GM18508 (cell line): ENCODE measurements around the gene TTC34.
"Not testable (repeated sequence)": the region's sequence is repeated elsewhere in the genome, so short reads cannot be mapped to it uniquely, and the experiment has no call there.

Source experiments
- ATAC-seq: cut with Tn5 transposase; IDR thresholded peaks from one replicate; pipeline ENCODE4 v1.9.1; 2021; ENCODE audit warnings: moderate number of reproducible peaks; ENCODE audit not compliant: insufficient read depth, unreplicated experiment

TTC34 gene

DNA sequence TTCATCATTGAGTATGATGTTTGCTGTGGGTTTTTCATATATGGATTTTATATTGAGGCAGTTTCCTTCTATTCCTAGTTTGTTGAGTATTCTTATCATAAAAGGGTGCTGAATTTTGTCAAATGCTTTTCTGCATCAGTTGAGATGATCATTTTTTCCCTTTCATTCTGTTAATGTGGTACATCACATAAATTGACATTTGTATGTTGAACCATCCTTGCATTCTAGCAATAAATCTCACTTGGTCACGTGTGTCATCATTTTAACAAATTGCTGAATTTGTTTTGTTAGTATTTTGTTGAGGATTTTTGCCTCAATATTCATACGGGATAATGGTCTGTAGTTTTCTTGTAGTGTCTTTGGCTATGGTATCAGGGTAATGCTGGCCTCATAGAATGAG, 19.9 kb downstream of the TTC34 start:
- no peak for ATAC-seq

DNA sequence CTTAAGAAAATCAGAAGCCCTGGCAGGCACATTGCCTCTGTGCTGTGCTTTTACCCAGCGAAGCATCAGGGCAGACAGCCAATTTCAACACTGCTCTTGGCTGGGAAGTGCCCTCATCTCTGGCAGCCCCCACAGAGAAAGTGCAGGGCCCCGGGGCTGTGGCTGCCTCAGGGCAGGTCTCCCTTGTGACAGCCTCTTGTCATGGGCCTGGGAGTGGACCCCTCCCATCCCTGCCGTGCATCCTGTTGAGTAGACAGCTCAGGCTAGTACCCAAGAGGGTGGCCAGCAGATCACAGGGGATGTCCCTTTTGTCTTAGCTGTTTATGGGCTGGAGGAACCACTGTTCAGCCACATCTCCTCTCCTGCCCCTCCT, 23.3 kb downstream of the TTC34 start:
- no peak for ATAC-seq

DNA sequence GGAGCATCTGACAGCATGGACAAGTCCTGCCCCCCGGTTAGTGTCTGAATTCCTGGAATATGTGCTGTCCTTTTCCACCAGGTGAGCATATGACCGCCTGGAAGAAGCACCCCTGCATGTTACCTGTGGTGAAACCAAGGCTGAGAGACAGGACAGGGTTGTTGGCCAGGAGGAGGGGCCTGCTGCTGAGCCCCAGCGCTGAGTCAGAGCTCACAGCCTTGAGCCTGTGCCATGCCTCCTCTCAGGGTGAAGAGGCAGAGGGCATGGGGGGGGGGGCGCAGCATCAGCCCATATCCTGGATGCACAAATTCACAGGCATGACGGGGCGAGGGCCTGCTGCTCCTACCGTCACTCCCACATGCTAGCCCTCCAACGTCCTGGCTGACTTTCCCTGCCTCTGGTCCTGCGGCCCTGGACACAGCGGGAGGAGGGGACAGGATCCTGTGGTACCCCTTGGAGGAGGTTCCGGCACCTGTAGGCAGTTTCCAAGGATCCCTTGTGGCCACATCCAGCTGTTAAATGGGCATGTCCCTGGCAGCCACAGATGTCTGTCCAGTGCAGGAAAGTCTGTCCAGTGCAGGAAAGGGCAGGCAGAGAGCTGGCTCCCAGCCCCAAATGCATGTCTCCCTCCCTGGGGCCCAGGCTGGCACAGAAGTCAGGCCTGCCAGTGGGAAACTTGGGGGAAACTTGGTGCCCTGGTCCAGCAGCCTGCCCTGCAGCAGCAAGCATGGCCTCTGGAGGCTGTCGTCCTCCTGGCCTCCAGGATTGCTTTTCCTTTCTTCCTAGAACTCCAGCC, 23.9 kb downstream of the TTC34 start:
- ATAC-seq = no peak

DNA sequence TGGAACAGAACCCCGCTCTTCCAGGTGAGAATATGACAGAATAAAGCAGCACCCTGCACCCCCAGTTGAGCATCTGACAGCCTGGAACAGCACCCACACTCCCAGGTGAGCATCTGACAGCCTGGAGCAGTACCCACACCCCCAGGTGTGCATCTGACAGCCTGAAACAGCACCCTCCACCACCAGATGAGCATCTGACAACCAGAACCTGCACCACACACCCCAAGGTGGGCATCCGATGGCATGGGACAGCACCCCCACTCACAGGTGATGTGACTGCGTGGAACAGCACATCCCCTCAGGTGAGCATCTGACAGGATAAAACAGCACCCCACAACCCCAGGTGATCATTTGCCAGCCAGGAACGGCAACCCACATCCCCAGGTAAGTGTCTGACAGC, 26.2 kb downstream of the TTC34 start:
- not testable (repeated sequence) for ATAC-seq

DNA sequence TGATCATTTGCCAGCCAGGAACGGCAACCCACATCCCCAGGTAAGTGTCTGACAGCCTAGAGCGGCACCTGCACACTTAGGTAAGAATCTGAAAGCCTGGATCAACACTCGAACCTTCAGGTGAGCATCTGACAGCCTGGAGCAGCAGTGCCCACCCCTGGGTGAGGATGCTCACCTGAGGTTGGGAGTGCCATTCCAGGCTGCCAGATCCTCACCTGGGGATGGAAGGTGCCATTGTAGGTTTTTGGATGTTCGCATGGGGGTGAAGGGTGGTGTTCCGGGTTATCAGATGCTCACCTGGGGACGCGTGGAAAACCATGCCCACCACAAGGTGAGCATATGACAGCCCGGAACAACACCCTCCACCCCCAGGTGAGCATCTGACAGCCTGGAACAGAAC, 33.4 kb downstream of the TTC34 start:
- ATAC-seq = not testable (repeated sequence)

DNA sequence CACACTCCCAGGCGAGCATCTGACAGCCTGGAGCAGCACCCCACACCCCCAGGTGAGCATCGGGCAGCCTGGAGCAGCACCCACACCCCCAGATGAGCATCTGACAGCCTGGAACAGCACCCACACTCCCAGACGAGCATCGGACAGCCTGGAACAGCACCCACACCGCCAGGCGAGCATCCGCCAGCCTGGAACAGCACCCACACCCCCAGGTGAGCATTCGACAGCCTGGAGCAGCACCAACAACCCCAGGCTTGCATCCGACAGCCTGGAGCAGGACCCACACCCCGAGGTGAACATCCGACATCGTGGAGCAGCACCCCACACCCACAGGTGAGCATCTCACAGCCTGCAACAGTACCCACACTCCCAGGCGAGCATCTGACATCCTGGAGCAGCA, 42.1 kb downstream of the TTC34 start:
- ATAC-seq = not testable (repeated sequence)

DNA sequence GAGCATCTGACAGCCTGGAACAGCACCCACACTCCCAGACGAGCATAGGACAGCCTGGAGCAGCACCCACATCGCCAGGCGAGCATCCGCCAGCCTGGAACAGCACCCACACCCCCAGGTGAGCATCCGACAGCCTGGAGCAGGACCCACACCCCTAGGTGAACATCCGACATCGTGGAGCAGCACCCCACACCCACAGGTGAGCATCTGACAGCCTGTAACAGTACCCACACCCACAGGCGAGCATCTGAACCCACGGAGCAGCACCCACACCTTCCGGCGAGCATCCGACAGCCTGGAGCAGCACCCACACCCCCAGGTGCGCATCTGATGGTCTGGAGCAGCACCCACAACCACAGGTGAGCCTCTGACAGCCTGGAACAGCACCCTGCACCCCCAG, 44.0 kb downstream of the TTC34 start:
- not testable (repeated sequence) for ATAC-seq

DNA sequence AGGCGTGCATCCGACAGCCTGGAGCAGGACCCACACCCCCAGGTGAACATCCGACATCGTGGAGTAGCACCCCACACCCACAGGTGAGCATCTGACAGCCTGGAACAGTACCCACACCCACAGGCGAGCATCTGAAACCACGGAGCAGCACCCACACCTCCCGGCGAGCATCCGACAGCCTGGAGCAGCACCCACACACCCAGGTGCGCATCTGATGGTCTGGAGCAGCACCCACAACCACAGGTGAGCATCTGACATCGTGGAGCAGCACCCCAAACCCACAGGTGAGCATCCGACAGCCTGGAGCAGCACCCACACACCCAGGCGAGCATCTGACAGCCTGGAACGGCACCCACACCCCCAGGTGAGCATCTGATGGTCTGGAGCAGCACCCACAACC, 46.1 kb downstream of the TTC34 start:
- ATAC-seq = not testable (repeated sequence)

DNA sequence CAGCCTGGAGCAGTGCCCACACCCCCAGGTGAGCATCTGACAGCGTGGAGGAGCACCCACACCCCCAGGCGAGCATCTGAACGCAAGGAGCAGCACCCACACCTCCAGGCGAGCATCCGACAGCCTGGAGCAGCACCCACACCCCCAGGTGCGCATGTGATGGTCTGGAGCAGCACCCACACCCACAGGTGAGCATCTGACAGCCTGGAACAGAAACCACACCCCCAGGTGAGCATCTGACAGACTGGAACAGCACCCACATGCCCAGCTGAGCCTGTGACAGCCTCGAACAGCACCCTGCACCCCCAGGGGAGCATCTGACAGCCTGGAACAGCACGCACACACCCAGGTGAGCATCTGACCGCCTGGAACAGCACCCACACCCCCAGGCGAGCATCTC, 46.9 kb downstream of the TTC34 start:
- ATAC-seq = not testable (repeated sequence)

DNA sequence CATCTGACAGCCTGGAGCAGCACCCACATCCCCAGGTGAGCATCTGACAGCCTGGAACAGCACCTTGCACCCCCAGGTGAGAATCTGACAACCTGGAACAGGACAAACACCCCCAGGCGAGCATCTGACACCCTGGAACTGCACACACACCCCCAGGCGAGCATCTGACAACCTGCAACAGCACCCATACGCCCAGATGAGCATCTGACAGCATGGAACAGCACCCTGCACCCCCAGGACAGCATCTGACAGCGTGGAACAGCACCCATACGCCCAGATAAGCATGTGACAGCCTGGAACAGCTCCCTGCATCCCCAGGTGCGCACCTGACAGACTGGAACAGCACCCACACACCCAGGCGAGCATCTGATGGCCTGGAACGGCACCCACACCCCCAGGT, 49.0 kb downstream of the TTC34 start:
- ATAC-seq = not testable (repeated sequence)

DNA sequence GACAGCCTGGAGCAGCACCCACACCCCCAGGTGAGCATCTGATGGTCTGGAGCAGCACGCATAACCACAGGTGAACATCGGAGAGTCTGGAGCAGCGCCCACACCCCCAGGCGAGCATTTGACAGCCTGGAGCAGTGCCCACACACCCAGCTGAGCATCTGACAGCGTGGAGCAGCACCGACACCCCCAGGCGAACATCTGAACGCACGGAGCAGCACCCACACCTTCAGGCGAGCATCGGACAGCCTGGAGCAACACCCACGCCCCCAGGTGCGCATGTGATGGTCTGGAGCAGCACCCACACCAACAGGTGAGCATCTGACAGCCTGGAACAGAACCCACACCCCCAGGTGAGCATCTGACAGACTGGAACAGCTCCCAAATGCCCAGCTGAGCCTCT, 49.6 kb downstream of the TTC34 start:
- not testable (repeated sequence) for ATAC-seq

DNA sequence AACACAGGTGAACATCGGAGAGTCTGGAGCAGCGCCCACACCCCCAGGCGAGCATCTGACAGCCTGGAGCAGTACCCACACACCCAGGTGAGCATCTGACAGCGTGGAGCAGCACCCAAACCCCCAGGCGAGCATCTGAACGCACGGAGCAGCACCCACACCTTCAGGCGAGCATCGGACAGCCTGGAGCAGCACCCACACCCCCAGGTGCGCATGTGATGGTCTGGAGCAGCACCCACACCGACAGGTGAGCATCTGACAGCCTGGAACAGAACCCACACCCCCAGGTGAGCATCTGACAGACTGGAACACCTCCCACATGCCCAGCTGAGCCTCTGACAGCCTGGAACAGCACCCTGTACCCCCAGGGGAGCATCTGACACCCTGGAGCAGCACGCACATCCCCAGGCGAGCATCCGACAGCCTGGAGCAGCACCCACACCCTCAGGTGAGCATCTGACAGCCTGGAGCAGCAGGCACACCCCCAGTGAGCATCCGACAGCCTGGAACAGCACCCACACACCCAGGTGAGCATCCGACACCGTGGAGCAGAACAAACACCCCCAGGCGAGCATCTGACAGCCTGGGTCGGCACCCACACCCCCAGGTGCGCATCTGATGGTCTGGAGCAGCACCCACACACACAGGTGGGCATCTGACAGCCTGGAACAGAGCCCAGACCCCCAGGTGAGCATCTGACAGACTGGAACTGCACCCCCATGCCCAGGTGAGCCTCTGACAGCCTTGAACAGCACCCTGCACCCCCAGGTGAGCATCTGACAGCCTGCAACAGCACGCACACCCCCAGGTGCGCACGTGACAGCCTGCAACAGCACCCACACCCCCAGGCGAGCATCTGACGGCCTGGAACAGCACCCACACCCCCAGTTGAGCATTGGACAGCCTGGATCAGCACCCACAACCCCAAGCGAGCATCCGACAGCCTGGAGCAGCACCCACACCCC, 50.4 kb downstream of the TTC34 start:
- ATAC-seq = not testable (repeated sequence)

DNA sequence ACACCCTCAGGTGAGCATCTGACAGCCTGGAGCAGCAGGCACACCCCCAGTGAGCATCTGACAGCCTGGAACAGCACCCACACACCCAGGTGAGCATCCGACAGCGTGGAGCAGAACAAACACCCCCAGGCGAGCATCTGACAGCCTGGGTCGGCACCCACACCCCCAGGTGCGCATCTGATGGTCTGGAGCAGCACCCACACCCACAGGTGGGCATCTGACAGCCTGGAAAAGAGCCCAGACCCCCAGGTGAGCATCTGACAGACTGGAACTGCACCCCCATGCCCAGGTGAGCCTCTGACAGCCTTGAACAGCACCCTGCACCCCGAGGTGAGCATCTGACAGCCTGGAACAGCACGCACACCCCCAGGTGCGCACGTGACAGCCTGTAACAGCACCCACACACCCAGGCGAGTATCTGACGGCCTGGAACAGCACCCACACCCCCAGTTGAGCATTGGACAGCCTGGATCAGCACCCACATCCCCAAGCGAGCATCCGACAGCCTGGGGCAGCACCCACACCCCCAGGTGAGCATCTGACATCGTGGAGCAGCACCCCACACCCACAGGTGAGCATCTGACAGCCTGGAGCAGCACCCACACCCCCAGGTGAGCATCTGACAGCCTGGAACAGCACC, 51.3 kb downstream of the TTC34 start:
- not testable (repeated sequence) for ATAC-seq

DNA sequence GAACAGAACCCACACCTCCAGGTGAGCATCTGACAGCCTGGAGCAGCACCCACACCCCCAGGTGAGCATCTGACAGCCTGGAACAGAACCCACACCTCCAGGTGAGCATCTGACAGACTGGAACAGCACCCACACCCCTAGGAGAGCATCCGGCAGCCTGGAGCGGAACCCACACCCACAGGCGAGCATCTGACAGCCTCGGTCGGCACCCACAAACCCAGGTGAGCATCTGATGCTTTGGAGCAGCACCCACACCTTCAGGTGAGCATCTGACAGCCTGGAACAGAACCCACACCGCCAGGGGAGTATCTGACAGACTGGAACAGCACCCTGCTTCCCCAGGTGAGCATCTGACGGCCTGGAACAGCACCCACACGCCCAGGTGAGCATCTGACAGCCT, 52.9 kb downstream of the TTC34 start:
- not testable (repeated sequence) for ATAC-seq

DNA sequence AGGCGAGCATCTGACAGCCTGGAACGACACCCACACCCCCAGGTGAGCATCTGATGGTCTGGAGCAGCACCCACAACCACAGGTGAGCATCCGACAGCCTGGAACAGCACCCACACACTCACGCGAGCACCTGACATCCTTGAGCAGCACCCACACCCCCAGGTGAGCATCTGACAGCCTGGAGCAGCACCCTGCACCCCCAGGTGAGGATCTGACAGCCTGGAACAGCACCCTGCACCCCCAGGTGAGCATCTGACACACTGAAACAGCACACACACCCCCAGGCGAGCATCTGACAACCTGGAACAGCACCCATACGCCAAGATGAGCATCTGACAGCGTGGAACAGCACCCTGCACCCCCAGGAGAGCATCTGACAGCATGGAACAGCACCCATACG, 106.7 kb downstream of the TTC34 start:
- not testable (repeated sequence) for ATAC-seq

DNA sequence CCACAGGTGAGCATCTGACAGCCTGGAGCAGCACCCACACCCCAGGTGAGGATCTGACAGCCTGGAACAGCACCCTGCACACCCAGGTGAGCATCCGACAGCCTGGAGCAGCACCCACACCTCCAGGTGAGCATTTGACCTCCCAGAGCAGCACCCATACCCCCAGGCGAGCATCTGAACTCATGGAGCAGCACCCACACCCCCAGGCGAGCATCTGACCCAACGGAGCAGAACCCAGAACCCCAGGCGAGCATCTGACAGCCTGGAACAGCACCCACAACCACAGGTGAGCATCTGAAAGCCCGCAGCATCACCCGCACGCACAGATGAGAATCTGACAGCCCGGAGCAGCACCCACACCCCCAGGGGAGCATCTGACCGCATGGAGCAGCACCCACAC, 111.3 kb downstream of the TTC34 start:
- not testable (repeated sequence) for ATAC-seq

DNA sequence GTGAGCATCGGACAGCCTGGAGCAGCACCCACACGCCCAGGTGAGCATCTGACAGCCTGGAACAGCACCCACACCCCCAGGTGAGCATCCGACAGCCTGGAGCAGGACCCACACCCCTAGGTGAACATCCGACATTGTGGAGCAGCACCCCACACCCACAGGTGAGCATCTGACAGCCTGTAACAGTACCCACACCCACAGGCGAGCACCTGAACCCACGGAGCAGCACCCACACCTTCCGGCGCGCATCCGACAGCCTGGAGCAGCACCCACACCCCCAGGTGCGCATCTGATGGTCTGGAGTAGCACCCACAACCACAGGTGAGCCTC, 113.2 kb downstream of the TTC34 start:
- not testable (repeated sequence) for ATAC-seq

DNA sequence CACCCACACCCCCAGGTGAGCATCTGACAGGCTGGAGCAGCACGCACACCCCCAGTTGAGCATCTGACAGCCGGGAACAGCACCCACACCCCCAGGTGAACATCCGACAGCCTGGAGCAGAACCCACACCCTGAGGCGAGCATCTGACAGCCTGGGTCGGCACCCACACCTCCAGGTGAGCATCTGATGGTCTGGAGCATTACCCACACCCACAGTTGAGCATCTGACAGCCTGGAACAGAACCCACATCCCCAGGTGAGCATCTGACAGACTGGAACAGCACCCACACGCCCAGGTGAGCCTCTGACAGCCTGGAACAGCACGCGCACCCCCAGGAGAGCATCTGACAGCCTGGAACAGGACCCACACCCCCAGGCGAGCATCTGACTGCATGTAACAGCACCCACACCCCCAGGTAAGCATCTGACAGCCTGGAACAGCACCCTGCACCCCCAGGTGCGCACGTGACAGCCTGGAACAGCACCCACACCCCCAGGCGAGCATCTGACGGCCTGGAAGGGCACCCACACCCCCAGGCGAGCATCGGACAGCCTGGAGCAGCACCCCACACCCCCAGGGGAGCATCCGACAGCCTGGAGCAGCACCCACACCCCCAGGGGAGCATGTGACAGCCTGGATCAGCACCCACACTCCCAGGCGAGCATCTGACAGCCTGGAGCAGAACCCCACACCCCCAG, 113.7 kb downstream of the TTC34 start:
- ATAC-seq = not testable (repeated sequence)

DNA sequence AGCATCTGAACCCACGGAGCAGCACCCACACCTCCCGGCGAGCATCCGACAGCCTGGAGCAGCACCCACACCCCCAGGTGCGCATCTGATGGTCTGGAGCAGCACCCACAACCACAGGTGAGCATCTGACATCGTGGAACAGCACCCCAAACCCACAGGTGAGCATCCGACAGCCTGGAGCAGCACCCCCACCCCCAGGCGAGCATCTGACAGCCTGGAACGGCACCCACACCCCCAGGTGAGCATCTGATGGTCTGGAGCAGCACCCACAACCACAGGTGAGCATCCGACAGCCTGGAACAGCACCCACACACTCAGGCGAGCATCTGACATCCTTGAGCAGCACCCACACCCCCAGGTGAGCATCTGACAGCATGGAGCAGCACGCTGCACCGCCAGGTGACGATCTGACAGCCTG, 114.3 kb downstream of the TTC34 start:
- not testable (repeated sequence) for ATAC-seq
